ENCODE measurements around the gene PLEKHH2. TPM values are rescaled to one million over a fixed set of nuclear protein-coding genes. Genes with fewer than 3 reads are reported as not detected.

Gene PLEKHH2
- total and polyA plus RNA-seq, 2 experiments from 2014 or later, result 3.3 to 5.1 TPM

- no peak for DNase-seq (ENCODE audit: low spot score)
- Histone ChIP-seq H3K4me3 (no peak overlapping the region), H3K9me3 (ENCODE audit: low read depth) (no peaks in the 10 kb centered on the region), H3K36me3 (replicated peaks; ENCODE audit: insufficient read depth, low read depth) (no peaks in the 10 kb centered on the region), H3K4me1 (ENCODE audit: insufficient read depth) (peaks cover 9% of the 10 kb centered on the region), H3K9me2 (replicated peaks; ENCODE audit: insufficient read depth) (no peaks in the 10 kb centered on the region), H3K4me2 (no peak overlapping the region), H3K79me2 (no peaks in the 10 kb centered on the region), H3K27me3 (no peaks in the 10 kb centered on the region), H3K27ac (no peak overlapping the region), H2AFZ (no peak overlapping the region), H4K20me1 (ENCODE audit: insufficient read depth, poor library complexity, severe bottlenecking) (no peaks in the 10 kb centered on the region)
- 58% methylated on average over 5 of the region's 5 CpGs for WGBS (ENCODE audit: low lambda C conversion rate, missing lambda C conversion rate)
- TF ChIP-seq EZH2phosphoT487 (IDR thresholded peaks at IDR 0.05; ENCODE audit: low read depth, severe bottlenecking, unreplicated experiment), result no peak
- TF ChIP-seq EZH2 (IDR thresholded peaks at IDR 0.05; ENCODE audit: borderline replicate concordance), result no peak
- TF ChIP-seq CTCF (IDR thresholded peaks at IDR 0.05; ENCODE audit: poor library complexity), result no peak
Observed at GRCh38 chr2:43729491-43730174, 92.6 kb downstream of the PLEKHH2 start.

GRCh38 chr2:43731211-43731610, 94.2 kb downstream of the PLEKHH2 start:
- no peaks in the 10 kb centered on the region for H3K9me2 ChIP-seq (replicated peaks; ENCODE audit: insufficient read depth)
- 100% methylated on average over 1 of the region's 1 CpG for WGBS (ENCODE audit: low lambda C conversion rate, missing lambda C conversion rate)
- H3K4me1 ChIP-seq (ENCODE audit: insufficient read depth), result no peaks in the 10 kb centered on the region
- H3K79me2 ChIP-seq, result no peaks in the 10 kb centered on the region
- H2AFZ ChIP-seq, result no peak overlapping the region
- H4K20me1 ChIP-seq (ENCODE audit: insufficient read depth, poor library complexity, severe bottlenecking), result no peaks in the 10 kb centered on the region
- no peak overlapping the region for H3K4me3 ChIP-seq
- DNase-seq (ENCODE audit: low spot score), result no peak
- H3K4me2 ChIP-seq, result no peak overlapping the region
- TF ChIP-seq CTCF (IDR thresholded peaks at IDR 0.05; ENCODE audit: poor library complexity), result no peak
- no peak for TF ChIP-seq EZH2phosphoT487 (IDR thresholded peaks at IDR 0.05; ENCODE audit: low read depth, severe bottlenecking, unreplicated experiment)
- TF ChIP-seq EZH2 (IDR thresholded peaks at IDR 0.05; ENCODE audit: borderline replicate concordance), result no peak
- no peaks in the 10 kb centered on the region for H3K36me3 ChIP-seq (replicated peaks; ENCODE audit: insufficient read depth, low read depth)
- H3K27me3 ChIP-seq, result no peaks in the 10 kb centered on the region
- H3K9me3 ChIP-seq (ENCODE audit: low read depth), result no peaks in the 10 kb centered on the region
- no peak overlapping the region for H3K27ac ChIP-seq

- Histone ChIP-seq H3K4me3 (no peak overlapping the region), H3K36me3 (replicated peaks; ENCODE audit: insufficient read depth, low read depth) (no peaks in the 10 kb centered on the region), H3K9me2 (replicated peaks; ENCODE audit: insufficient read depth) (no peaks in the 10 kb centered on the region), H4K20me1 (ENCODE audit: insufficient read depth, poor library complexity, severe bottlenecking) (no peaks in the 10 kb centered on the region), H2AFZ (no peak overlapping the region), H3K79me2 (no peaks in the 10 kb centered on the region), H3K27ac (no peak overlapping the region), H3K27me3 (no peaks in the 10 kb centered on the region), H3K4me1 (ENCODE audit: insufficient read depth) (no peaks in the 10 kb centered on the region), H3K9me3 (ENCODE audit: low read depth) (no peaks in the 10 kb centered on the region), H3K4me2 (no peak overlapping the region)
- DNase-seq (ENCODE audit: low spot score), result no peak
- TF ChIP-seq CTCF (IDR thresholded peaks at IDR 0.05; ENCODE audit: poor library complexity) (no peak), EZH2phosphoT487 (IDR thresholded peaks at IDR 0.05; ENCODE audit: low read depth, severe bottlenecking, unreplicated experiment) (no peak), EZH2 (IDR thresholded peaks at IDR 0.05; ENCODE audit: borderline replicate concordance) (no peak)
- 82% methylated on average over 6 of the region's 6 CpGs for WGBS (ENCODE audit: low lambda C conversion rate, missing lambda C conversion rate)
Observed at GRCh38 chr2:43736637-43737036, 99.6 kb downstream of the PLEKHH2 start.

Data from hepatocyte (in vitro differentiated cells).